DND-41 (cell line): ENCODE results near the gene PILRB.
"Not testable (repeated sequence)": the region's sequence is repeated elsewhere in the genome, so short reads cannot be mapped to it uniquely, and the experiment has no call there.

Experiments used
- ATAC-seq: fragments of 200-7000 bp; cut with Tn5 transposase; 3 replicates; pipeline ENCODE4 v1.9.1; 2021; ENCODE audit warnings: low read depth; ENCODE audit not compliant: insufficient read depth
- DNase-seq: peaks from one replicate; pipeline ENCODE4 v3.0.0-alpha.2; 2020
- H2AFZ ChIP-seq: 2 replicates; pipeline ENCODE4 v1.6.0; 2012; ENCODE audit warnings: low read depth, low read length
- H3K27ac ChIP-seq: 2 replicates; pipeline ENCODE4 v1.5.1; 2012; ENCODE audit warnings: low read length, inconsistent platforms
- H3K27me3 ChIP-seq: fragments of 200-600 bp; sonication (generic); 2 replicates; pipeline ENCODE4 v1.6.0; 2012; ENCODE audit warnings: low read length, mild to moderate bottlenecking, inconsistent platforms; ENCODE audit not compliant: insufficient read depth, poor library complexity
- H3K36me3 ChIP-seq: 2 replicates; pipeline ENCODE4 v1.5.1; 2012; ENCODE audit warnings: low read length, inconsistent platforms; ENCODE audit not compliant: insufficient read depth
- H3K4me1 ChIP-seq: 2 replicates; pipeline ENCODE4 v1.5.1; 2012; ENCODE audit warnings: mild to moderate bottlenecking, low read length; ENCODE audit not compliant: insufficient read depth
- H3K4me2 ChIP-seq: 2 replicates; pipeline ENCODE4 v1.6.0; 2012; ENCODE audit warnings: mild to moderate bottlenecking, moderate library complexity, low read length, inconsistent platforms; ENCODE audit not compliant: insufficient read depth
- H3K4me3 ChIP-seq, 2 experiments: fragments of 200-600 bp in 1 of 2; shearing (Covaris generic) in 1 of 2; 2 replicates each; pipeline ENCODE4 v1.5.1; 2012 to 2016; ENCODE audit warnings: inconsistent platforms in 2 of 2, low read length in 2 of 2, mild to moderate bottlenecking in 2 of 2, low read depth in 1 of 2, moderate library complexity in 1 of 2
- H3K79me2 ChIP-seq: 2 replicates; pipeline ENCODE4 v1.6.0; 2012; ENCODE audit warnings: low read length, inconsistent platforms; ENCODE audit not compliant: insufficient read depth
- H3K9ac ChIP-seq: 2 replicates; pipeline ENCODE4 v1.6.0; 2012; ENCODE audit warnings: low read depth, mild to moderate bottlenecking, inconsistent platforms, low read length, moderate library complexity
- H3K9me3 ChIP-seq: 2 replicates; pipeline ENCODE4 v1.5.1; 2012; ENCODE audit warnings: low read length, moderate library complexity, mild to moderate bottlenecking, inconsistent platforms; ENCODE audit not compliant: insufficient read depth, severe bottlenecking
- H4K20me1 ChIP-seq: 2 replicates; pipeline ENCODE4 v1.6.0; 2012; ENCODE audit warnings: low read length; ENCODE audit not compliant: insufficient read depth
- CTCF ChIP-seq: IDR thresholded peaks from 2 replicates; pipeline ENCODE4 v1.5.1; 2012; ENCODE audit warnings: borderline replicate concordance, low read length, moderate library complexity, mild to moderate bottlenecking; ENCODE audit not compliant: poor library complexity, severe bottlenecking; ENCODE audit errors: extremely low read depth
- EZH2 ChIP-seq: IDR thresholded peaks from 3 replicates; pipeline ENCODE4 v1.6.1; 2012; ENCODE audit warnings: borderline replicate concordance, low read depth, mild to moderate bottlenecking, moderate library complexity, low read length, inconsistent platforms; ENCODE audit not compliant: severe bottlenecking

The PILRB gene

GRCh38 chr7:100358857-100359212, 918 bp downstream of the PILRB start:
- H4K20me1 ChIP-seq = no peaks in the 10 kb centered on the region
- H3K4me2 ChIP-seq = no peak overlapping the region
- no peak overlapping the region for H3K27ac ChIP-seq
- no peak for ATAC-seq
- H3K4me1 ChIP-seq = no peaks in the 10 kb centered on the region
- no peaks in the 10 kb centered on the region for H3K79me2 ChIP-seq
- H2AFZ ChIP-seq = no peak overlapping the region
- DNase-seq = no peak
- no peak overlapping the region for H3K9ac ChIP-seq
- no peaks in the 10 kb centered on the region for H3K9me3 ChIP-seq
- TF ChIP-seq CTCF (no peak), EZH2 (no peak)
- no peaks in the 10 kb centered on the region for H3K27me3 ChIP-seq
- no peak overlapping the region for H3K4me3 ChIP-seq
- peaks cover 87% of the 10 kb centered on the region for H3K36me3 ChIP-seq

- H4K20me1 ChIP-seq = no peaks in the 10 kb centered on the region
- ATAC-seq = no peak
- no peak overlapping the region for H3K4me2 ChIP-seq
- no peak for DNase-seq
- no peaks in the 10 kb centered on the region for H3K79me2 ChIP-seq
- peaks cover 84% of the 10 kb centered on the region for H3K36me3 ChIP-seq
- no peak for TF ChIP-seq CTCF
- TF ChIP-seq EZH2 = no peak
- H3K4me1 ChIP-seq = no peaks in the 10 kb centered on the region
- H2AFZ ChIP-seq = no peak overlapping the region
- H3K27ac ChIP-seq = no peak overlapping the region
- no peak overlapping the region for H3K4me3 ChIP-seq
- no peaks in the 10 kb centered on the region for H3K9me3 ChIP-seq
- H3K27me3 ChIP-seq = no peaks in the 10 kb centered on the region
- H3K9ac ChIP-seq = no peak overlapping the region
Observed at GRCh38 chr7:100360135-100360854, 2.4 kb downstream of the PILRB start.

GRCh38 chr7:100363098-100363497, 5.2 kb downstream of the PILRB start:
- no peaks in the 10 kb centered on the region for H3K4me1 ChIP-seq
- H3K4me3 ChIP-seq = no peak overlapping the region
- no peak for TF ChIP-seq EZH2
- no peak for TF ChIP-seq CTCF
- H3K79me2 ChIP-seq = no peaks in the 10 kb centered on the region
- no peak overlapping the region for H3K27ac ChIP-seq
- H4K20me1 ChIP-seq = no peaks in the 10 kb centered on the region
- no peak overlapping the region for H2AFZ ChIP-seq
- no peaks in the 10 kb centered on the region for H3K9me3 ChIP-seq
- no peak for DNase-seq
- no peak overlapping the region for H3K9ac ChIP-seq
- no peaks in the 10 kb centered on the region for H3K27me3 ChIP-seq
- H3K36me3 ChIP-seq = peaks cover 83% of the 10 kb centered on the region
- no peak for ATAC-seq
- H3K4me2 ChIP-seq = no peak overlapping the region

GRCh38 chr7:100363797-100364196, 5.9 kb downstream of the PILRB start:
- not testable (repeated sequence) for H3K27me3 ChIP-seq, H3K4me1 ChIP-seq, H3K4me2 ChIP-seq, H3K9me3 ChIP-seq, H2AFZ ChIP-seq, H3K4me3 ChIP-seq, H3K27ac ChIP-seq, ATAC-seq, H3K79me2 ChIP-seq, DNase-seq, H3K9ac ChIP-seq, H4K20me1 ChIP-seq
- H3K36me3 ChIP-seq = peaks cover 78% of the 10 kb centered on the region
